NCI-H748 (cell line): Measurements from ENCODE around the gene CNNM2.
"Not testable (repeated sequence)": the region's sequence is repeated elsewhere in the genome, so short reads cannot be mapped to it uniquely, and the experiment has no call there.

Source experiments
- DNase-seq: peaks from one replicate; lab custom pipeline; 2025; ENCODE audit not compliant: unreplicated experiment; lab: John Stamatoyannopoulos, UW

Gene CNNM2

GRCh38 chr10:103025696-103026095 is 107.6 kb downstream of the CNNM2 start:
- no peak for DNase-seq

- DNase-seq = no peak
These were observed 120.5 kb downstream of the CNNM2 start for GRCh38 chr10:103038570-103038969.

GRCh38 chr10:103040418-103040817 is 122.3 kb downstream of the CNNM2 start:
- no peak for DNase-seq

GRCh38 chr10:103041391-103041790 is 123.3 kb downstream of the CNNM2 start:
- no peak for DNase-seq

GRCh38 chr10:103042129-103042528 is 124.0 kb downstream of the CNNM2 start:
- peak; percentile 29 for DNase-seq

- DNase-seq = no peak
These were observed 124.8 kb downstream of the CNNM2 start for GRCh38 chr10:103042908-103043307.

- DNase-seq = no peak
These were observed 126.9 kb downstream of the CNNM2 start for GRCh38 chr10:103044942-103045489.

- no peak for DNase-seq
These were observed 127.9 kb downstream of the CNNM2 start for GRCh38 chr10:103045961-103046360.

- DNase-seq = no peak
These were observed 129.3 kb downstream of the CNNM2 start for GRCh38 chr10:103047381-103047780.

GRCh38 chr10:103049237-103049636 is 131.1 kb downstream of the CNNM2 start:
- DNase-seq = no peak

- peak; percentile 22 for DNase-seq
These were observed 135.8 kb downstream of the CNNM2 start for GRCh38 chr10:103053659-103054581.

GRCh38 chr10:103054621-103055020 is 136.5 kb downstream of the CNNM2 start:
- DNase-seq = no peak

- no peak for DNase-seq
These were observed 137.0 kb downstream of the CNNM2 start for GRCh38 chr10:103055105-103055504.

GRCh38 chr10:103058034-103058433 is 139.9 kb downstream of the CNNM2 start:
- no peak for DNase-seq

- no peak for DNase-seq
These were observed 142.5 kb downstream of the CNNM2 start for GRCh38 chr10:103060575-103060974.

GRCh38 chr10:103062854-103063590 is 144.9 kb downstream of the CNNM2 start:
- DNase-seq = peak; percentile 1

- DNase-seq = no peak
These were observed 146.9 kb downstream of the CNNM2 start for GRCh38 chr10:103064956-103065355.

- no peak for DNase-seq
These were observed 148.3 kb downstream of the CNNM2 start for GRCh38 chr10:103066141-103067098.

- DNase-seq = not testable (repeated sequence)
These were observed 149.0 kb downstream of the CNNM2 start for GRCh38 chr10:103067099-103067477.

- no peak for DNase-seq
These were observed 149.4 kb downstream of the CNNM2 start for GRCh38 chr10:103067484-103067883.

- DNase-seq = no peak
These were observed 149.9 kb downstream of the CNNM2 start for GRCh38 chr10:103067956-103068355.
